OCI-M1 (cell line): Measurements from ENCODE around the gene KDM6A.
"Not testable (repeated sequence)": the region's sequence is repeated elsewhere in the genome, so short reads cannot be mapped to it uniquely, and the experiment has no call there.

Experiments used
- DNase-seq: peaks from one replicate; lab custom pipeline; 2025; lab: John Stamatoyannopoulos, UW

Gene KDM6A

DNA sequence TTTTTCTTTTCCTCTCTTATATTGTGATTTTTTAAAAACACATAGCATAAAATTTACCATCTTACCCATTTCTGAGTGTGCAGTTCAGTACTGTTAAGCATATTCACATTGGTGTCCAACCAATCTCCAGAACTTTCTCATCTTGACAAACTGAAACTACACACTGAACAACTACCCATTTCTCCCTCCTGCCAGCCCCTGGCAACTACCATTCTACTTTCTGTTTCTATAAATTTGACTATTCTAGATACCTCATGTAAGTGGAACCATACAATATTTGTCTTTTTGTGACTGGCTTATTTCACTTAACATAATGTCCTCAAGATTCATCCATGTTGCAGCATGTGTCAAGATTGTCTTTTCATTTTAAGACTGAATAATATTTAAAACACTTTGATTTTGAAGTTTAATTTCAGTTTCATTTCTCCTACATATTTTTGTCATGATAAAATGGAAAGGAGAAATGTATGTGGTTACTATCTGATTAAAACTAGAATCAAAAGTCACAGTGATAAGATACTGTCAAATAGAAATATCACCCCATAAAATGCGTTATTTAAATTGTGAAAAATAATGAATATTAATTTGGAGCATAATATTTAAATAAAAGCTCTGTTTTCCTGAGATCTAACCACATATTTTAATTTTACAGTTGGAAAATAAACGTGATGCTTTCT is 204.9 kb downstream of the KDM6A start:
- DNase-seq: peak; percentile 34

DNA sequence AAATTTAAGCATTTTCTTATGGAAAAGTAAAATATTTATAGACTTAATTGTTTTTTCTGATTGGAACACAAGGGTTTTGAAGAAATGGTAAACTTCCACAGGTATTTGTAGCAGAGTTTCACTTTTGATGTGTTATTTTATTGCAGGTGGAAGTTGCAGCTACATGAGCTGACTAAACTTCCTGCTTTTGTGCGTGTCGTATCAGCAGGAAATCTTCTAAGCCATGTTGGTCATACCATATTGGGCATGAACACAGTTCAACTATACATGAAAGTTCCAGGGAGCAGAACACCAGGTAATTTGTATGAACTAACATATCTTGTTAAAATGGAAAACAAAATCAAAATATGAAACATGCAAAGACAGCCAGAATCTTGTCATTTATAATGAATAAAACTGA is 210.3 kb downstream of the KDM6A start:
- DNase-seq: peak; percentile 10

DNA sequence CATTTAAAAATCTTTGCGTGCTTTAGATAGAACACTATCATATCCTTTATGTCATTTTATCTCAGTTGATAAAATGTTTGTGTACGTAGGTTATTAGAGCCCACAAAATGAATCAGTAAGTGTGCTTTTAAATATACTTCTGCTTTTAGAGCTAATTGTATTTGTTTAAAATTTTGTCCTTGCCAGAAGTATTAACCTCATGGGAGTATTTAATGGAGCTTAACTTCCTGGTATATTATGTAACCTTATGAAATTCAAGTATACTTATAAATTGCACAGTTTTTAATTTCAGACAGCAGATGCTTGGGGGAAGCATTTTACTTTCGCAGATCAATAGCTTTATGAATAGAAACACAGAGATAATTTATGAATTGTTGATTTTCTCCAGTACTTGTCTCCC is 237.5 kb downstream of the KDM6A start:
- no peak for DNase-seq

DNA sequence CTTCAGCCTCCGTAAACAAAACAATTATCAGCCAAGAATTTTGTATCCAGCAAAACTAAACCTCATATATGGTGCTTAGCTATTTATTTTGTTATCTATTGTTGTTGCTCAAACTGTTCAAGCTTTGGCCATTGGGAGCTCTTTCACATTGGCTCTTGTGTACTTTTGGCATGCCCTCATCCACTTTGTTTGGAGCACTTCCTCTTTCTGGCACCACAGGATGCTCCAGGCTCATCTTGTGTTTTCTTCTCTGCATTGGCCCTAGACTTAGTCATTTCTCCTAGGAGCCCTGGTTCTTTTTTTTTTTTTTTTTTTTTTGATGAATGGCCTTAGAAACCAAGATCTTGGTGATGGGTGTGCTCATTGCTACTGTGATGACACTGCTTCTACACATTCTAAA is 253.2 kb downstream of the KDM6A start:
- DNase-seq: peak; percentile 2

DNA sequence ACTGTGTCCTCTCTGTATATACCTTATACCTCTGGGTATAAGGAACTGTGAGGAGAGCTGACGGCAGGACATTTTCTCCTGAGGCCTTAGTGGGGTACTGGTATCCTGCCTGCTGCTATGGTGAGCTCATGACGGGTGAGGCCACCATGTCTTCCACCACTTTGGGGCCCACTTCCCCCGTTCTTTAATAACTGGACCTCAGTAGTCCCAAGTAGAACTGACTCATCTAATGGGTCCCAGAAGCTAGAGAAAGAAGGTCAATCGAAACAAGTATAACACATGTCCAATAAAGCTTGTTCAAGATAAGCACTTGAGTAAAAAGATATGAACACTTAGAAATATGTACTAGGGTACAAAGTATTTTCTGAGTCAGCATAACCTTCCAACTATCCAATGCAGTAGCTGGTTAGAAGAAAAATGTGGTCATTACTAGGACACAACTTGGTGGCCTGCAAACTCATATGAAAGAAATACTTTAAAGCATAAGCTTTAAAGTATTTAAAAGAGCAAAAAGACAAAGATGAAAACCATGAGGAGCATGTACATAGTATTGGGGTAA is 256.0 kb downstream of the KDM6A start:
- no peak for DNase-seq

DNA sequence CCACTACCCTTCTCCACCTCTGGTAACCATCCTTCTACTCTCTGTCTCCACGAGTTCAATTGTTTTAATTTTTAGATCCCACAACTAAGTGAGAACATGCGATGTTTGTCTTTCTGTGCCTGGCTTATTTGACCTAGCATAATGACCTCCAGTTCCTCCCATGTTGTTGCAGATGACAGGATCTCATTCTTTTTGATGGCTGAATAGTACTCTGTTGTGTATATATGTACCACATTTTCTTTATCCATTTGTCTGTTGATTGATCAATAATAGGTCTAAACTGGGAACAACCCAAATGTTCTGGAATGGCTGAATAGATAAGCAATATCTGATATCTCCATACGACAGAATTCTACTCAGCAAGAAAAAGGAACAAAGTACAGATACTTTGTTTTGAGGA is 260.5 kb downstream of the KDM6A start:
- no peak for DNase-seq

DNA sequence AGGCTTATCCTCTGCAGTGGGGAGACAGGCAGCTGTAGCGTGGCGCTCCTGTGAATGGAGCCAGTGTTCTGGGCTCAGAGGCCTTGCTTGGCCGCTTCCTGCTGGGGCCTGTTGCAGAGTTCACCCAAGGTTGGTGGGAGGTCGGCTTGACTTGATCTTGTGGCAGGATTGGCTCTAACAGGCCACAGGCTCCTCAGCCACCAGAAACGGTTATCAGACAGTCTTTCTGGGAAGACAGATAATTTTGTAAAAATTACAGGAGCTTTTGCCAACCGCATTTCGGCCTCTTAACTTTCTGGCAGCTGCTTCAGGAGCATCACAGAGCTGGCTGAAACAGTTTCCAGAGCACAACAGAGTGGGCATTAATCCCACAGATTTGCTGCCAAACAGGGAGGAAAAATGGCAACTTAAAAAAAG is 261.3 kb downstream of the KDM6A start:
- peak; percentile 83 for DNase-seq

DNA sequence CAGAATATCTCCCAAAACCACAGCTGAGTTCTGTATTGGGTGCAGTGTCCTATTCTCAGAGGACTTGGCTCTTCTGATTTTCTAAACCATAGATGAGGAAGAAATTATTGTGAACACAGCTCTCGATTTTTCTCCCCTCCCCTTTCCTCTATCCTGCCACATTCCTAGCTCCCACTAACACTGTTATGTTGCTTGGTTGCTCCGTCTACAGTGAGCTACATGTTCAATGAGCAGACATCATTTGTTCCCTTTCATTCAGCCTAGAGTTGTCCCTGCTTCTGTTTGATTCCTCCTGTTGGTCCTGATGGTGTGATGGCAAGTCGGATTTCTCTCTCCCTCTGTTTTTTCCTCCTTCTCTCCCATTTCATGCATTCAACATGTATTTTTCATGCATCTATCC is 261.8 kb downstream of the KDM6A start:
- no peak for DNase-seq

DNA sequence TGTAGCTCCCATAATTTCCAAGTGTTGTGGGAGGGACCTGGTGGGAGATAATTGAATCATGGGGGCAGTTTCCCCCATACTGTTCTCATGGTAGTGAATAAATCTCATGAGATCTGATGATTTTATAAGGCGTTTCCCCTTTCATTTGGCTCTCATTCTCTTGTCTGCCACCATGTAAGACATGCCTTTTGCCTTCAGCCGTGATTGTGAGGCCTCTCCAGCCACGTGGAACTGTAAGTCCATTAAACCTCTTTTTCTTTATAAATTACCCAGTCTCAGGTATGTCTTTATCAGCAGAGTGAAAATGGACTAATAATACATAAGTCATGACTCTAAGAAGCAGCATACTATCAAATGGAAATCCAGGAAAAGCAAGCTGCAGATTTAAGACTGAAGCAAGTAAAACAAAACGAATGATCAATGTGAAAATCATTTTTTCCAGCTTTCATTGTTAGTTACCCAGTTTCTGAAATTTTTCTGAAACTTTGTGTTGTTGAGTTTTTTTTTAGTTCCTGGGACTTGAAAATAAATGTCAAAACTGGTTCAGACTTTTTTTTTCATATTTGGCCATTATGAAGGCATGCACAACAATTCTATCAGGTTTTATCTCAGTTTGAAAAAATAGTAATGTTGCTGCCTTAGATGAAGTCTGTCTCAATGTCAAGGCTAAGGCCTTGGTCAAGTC is 262.5 kb downstream of the KDM6A start:
- not testable (repeated sequence) for DNase-seq

DNA sequence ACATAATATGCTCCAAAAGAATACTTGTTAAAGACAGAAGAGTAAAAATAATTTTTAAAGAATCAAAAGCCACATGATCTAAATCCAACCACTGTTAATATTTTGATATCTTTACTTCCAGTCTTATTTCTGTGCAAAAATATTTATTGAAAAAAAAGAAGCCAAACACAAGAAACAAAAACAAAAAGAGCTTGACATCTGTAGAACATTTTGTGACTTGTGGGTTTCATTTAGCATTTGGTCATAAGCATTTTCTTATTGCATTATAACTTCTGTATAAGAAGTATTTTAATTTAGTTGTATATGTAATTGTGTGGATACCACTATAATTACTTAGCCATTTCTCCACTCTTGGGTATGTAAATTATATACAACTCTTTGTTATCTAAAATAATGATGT is 264.5 kb downstream of the KDM6A start:
- no peak for DNase-seq

DNA sequence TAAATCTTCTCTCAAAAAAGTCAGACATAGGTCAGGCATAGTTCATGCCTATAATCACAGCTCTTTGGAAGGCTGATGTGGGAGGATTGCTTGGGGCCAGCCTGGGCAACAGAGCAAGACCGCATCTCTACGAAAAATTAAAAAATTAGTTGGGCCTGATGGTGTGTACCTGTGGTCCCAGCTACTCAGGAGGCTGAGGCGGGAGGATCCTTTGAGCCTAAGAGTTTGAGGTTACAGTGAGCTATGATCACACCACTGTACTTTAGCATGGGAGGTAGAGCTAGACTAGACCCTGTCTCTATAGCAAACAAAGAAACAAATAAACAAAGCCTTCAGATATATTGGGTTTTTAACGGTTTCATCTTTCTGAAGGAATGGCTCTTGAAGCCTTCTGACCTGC is 265.5 kb downstream of the KDM6A start:
- no peak for DNase-seq

DNA sequence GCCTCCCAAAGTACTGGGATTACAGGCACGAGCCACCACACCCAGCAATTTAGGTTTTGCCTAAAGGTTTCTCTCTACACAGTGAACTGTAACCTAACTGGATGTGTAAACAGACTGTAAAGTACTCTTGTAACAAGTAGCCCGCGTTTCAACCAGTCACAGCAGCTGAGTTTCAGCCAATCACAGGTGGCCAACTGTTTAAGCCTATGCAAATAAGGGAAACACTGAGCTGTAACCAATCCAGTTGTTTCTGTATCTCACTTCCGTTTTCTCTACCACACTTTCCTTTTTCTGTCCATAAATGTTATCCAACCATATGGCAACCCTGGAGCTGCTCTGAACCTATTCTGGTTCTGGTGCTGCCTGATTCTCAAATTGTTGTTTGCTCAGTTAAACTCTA is 267.8 kb downstream of the KDM6A start:
- peak; percentile 3 for DNase-seq

DNA sequence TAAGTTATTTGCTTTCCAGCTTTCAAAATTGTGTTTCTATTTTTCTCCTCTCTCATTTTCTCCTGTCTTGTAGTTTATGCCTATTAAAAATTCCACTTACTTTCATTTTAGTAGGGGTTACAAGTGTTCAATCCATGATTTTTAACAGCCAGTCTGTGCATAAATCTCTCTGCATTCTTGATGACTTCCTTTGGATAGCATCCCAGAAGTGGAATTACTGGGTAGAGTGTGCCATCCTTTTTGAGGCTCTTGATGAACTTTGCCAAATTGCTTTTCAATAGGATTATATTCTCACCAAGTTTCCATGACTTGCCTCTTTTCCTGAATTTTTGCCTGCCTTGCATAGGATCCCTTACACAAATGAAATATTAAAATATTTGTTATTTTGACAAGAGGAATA is 269.2 kb downstream of the KDM6A start:
- no peak for DNase-seq

DNA sequence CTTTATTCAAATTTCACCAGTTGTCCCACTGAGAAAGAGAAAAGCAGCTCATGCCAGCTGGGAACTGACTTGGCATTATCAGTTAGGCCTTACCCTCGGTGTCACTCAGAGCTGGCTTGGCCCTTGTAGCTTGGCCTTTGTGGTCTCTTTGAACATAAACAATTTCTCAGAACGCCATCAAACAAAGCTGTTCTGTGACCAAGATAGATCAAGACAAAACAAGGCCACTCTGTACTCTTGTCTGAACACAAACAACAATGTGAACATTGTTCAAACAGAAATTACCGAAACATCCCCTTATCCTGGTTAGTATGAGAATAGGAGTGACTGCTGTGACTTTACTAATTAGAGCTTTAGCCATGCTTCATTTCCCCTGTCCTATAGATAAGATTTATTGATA is 270.5 kb downstream of the KDM6A start:
- DNase-seq: no peak

DNA sequence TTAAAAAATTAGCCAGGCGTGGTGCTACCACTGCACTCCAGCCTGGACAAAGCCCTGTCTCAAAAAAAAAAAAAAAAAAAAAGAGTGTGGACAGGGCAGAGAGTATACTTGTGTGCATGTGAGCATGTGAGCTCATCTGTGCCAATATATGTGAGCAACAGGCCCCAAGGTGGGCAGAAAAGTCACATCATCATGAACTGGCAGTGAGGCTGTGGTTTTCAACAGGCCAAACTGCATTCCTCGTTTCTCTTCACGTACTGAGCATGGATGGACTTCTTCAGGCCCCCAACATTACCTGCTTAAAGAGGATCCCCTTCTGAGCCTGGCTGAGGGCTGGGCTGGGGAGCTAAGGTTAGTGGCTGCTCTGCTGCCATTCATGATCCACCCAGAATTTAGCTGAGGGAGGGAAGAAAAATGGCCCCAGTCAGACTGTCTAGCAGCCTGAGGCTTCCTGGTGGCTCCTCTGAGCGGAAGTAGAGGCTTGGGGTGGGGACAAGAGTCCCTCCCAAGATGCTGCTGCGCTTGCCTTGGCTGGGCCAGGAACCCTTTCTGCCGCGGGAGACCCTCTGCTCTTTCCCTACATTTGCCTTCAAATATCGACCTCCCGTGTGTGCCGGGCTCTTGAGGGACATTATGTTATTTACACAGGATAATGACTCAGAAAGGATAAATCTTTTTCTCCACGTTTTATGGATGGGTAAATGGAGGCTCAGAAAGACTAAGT is 272.7 kb downstream of the KDM6A start:
- DNase-seq: no peak

DNA sequence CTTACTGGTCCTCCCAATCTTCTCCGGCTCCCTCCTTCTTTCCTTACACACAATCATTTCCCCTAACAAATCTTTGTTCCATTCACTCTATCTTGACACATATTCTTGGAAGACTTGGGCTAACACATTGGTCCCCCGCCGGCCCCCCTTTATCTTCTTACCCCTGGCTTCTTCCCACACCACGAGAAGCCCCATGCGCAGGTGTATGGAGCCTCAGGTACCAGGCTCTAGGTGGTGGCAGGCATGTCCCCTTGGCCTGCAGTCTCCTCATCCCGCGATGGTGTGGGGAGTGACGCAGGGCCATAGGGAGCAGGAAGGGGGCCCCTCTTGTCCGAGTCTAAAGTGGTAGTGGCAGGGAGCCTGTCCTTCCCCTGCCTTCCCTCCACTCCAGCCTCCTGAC is 277.8 kb downstream of the KDM6A start:
- DNase-seq: no peak

DNA sequence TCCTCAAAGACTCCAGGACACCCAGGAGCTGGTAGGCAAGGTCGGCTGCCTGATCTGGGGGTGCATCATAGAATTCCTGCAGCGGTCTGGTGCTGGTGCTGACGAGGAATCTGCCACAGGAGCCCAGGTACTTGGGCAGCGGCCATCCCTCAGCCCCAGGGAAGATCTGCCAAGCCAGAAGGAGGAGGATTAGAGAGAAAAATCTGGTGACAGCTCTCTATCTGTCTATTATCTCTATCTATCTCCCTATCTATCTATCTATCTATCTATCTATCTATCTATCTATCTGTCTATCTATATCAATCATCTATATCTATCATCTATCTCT is 281.0 kb downstream of the KDM6A start:
- DNase-seq: no peak

DNA sequence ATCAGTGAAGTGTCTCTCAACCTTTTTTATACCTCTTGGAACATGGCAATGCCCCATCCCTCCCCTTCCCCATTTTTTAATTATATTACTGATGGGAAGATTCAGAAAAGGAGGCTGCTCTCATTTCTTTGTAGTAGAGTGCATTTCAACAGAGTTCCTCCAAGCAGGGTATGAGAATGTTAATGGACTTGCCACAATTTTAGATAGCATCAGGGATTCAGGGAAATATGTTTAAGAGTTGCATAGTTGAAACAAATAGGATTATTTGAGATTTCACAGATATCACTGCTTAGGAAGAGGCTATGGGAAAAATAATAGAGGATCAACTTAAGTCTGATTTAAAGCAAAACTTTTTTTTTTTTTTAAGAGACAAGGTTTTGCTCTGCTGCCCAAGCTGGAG is 281.5 kb downstream of the KDM6A start:
- no peak for DNase-seq

DNA sequence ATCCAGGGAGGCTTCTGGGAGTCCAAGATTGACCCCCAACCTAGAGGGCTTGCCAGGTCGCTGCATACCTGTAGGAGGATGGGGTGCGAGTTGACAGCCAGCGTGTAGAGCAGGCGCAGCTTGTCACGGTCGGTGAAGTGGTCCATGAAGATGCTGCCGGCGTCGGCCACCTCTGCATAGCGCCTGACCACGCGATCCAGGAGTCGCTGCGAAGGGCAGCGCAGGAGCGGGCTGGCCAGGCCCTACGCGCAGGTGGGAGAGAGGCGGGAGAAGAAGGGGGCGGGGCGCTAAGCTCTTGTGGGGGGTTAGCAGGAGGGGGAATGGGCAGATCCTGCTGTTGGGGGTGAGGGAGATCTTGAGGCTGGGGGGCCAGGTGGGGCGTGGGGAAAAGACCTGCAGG is 284.7 kb downstream of the KDM6A start:
- no peak for DNase-seq
